ENCODE measurements around the gene ABCA7. TPM values are rescaled to one million over a fixed set of nuclear protein-coding genes. Genes with fewer than 3 reads are reported as not detected.

The ABCA7 gene
- total RNA-seq, 1 donor from 2014 or later: 51.0 TPM

- DNase-seq (no peak), ATAC-seq (no peak)
- H3K9me3 ChIP-seq: no peaks in the 10 kb centered on the region
- H3K4me3 ChIP-seq: no peak overlapping the region
- H3K36me3 ChIP-seq: no peaks in the 10 kb centered on the region
- no peak overlapping the region for H3K27ac ChIP-seq
- TF ChIP-seq, protein P1, sequence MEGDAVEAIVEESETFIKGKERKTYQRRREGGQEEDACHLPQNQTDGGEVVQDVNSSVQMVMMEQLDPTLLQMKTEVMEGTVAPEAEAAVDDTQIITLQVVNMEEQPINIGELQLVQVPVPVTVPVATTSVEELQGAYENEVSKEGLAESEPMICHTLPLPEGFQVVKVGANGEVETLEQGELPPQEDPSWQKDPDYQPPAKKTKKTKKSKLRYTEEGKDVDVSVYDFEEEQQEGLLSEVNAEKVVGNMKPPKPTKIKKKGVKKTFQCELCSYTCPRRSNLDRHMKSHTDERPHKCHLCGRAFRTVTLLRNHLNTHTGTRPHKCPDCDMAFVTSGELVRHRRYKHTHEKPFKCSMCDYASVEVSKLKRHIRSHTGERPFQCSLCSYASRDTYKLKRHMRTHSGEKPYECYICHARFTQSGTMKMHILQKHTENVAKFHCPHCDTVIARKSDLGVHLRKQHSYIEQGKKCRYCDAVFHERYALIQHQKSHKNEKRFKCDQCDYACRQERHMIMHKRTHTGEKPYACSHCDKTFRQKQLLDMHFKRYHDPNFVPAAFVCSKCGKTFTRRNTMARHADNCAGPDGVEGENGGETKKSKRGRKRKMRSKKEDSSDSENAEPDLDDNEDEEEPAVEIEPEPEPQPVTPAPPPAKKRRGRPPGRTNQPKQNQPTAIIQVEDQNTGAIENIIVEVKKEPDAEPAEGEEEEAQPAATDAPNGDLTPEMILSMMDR (IDR thresholded peaks at IDR 0.05): no peak
- no peaks in the 10 kb centered on the region for H3K27me3 ChIP-seq
- peaks cover 55% of the 10 kb centered on the region for H3K4me1 ChIP-seq
- intact Hi-C loops (cut with DNase I): no loop called here
These were observed 32.6 kb downstream of the ABCA7 start for GRCh38 chr19:1072371-1073015.

DNA sequence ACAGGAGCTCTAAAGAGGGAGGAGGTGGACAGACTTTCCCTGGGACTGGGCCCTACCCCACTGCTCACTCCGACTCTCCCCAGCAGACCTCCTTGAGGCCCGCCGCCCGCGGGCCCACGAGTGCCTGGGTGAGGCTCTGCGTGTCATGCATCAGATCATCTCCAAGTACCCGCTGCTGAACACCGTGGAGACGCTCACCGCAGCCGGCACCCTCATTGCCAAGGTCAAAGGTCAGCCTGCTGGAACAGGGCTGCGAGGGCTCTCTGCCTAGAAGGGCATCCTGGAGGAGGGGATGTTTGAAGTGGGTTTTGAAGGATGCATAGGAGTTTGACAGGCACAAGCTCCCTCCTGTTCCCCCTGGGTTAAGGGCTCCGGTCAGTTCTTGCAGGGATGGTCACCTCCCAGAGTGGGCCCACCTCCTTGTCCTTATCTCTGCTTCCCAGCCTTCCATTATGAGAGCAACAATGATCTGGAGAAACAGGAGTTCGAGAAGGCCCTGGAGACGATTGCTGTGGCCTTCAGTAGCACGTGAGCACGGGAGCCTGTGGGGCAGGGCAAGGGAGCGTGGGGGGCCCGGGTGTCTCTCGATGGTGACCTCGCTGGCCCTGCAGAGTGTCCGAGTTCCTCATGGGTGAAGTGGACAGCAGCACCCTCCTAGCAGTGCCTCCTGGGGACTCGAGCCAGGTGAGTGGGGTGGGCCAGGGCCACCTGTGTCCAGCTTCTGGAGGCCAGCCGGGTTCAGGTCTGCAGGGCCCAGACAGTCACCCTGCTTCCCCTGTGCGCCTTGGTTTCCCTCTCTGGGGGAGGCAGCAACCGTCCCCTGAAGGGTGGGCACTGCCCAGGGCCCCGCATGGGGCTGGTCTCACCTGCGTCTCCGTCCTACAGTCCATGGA is 33.4 kb downstream of the ABCA7 start:
- Histone ChIP-seq H3K4me3 (no peak overlapping the region), H3K27me3 (no peaks in the 10 kb centered on the region), H3K27ac (no peak overlapping the region), H3K9me3 (no peaks in the 10 kb centered on the region), H3K36me3 (no peaks in the 10 kb centered on the region), H3K4me1 (peaks cover 53% of the 10 kb centered on the region)
- DNase-seq: no peak
- intact Hi-C loops (cut with DNase I): no loop called here
- TF ChIP-seq, protein P1 (IDR thresholded peaks at IDR 0.05): no peak
- no peak for ATAC-seq

GRCh38 chr19:1073956-1074517 is 34.1 kb downstream of the ABCA7 start:
- no peak for DNase-seq
- intact Hi-C loops (cut with DNase I): no loop called here
- peak overlapping the region; percentile 58 for H3K27ac ChIP-seq
- no peaks in the 10 kb centered on the region for H3K27me3 ChIP-seq
- peak overlapping the region; percentile 26 for H3K4me3 ChIP-seq
- TF ChIP-seq, protein P1 (IDR thresholded peaks at IDR 0.05): no peak
- H3K36me3 ChIP-seq: no peaks in the 10 kb centered on the region
- peaks cover 46% of the 10 kb centered on the region for H3K4me1 ChIP-seq
- H3K9me3 ChIP-seq: no peaks in the 10 kb centered on the region
- ATAC-seq: no peak

- peak overlapping the region; percentile 65 for H3K27ac ChIP-seq
- H3K4me1 ChIP-seq: peaks cover 39% of the 10 kb centered on the region
- intact Hi-C loops (cut with DNase I): no loop called here
- TF ChIP-seq, protein P1 (IDR thresholded peaks at IDR 0.05): no peak
- no peaks in the 10 kb centered on the region for H3K9me3 ChIP-seq
- DNase-seq (peak; percentile 97), ATAC-seq (peak; percentile 78)
- peak overlapping the region; percentile 28 for H3K4me3 ChIP-seq
- no peaks in the 10 kb centered on the region for H3K27me3 ChIP-seq
- H3K36me3 ChIP-seq: peaks cover 4% of the 10 kb centered on the region
These were observed 34.8 kb downstream of the ABCA7 start for GRCh38 chr19:1074544-1075283.

- intact Hi-C loops (cut with DNase I): no loop called here
- H3K27ac ChIP-seq: peak overlapping the region; percentile 65
- peaks cover 32% of the 10 kb centered on the region for H3K4me1 ChIP-seq
- H3K9me3 ChIP-seq: no peaks in the 10 kb centered on the region
- peak; percentile 2 for ATAC-seq
- no peak for DNase-seq
- H3K4me3 ChIP-seq: no peak overlapping the region
- H3K27me3 ChIP-seq: no peaks in the 10 kb centered on the region
- TF ChIP-seq, protein P1 (IDR thresholded peaks at IDR 0.05): no peak
- H3K36me3 ChIP-seq: peaks cover 16% of the 10 kb centered on the region
These were observed 36.1 kb downstream of the ABCA7 start for GRCh38 chr19:1076046-1076386.
